GM21381 (cell line): ENCODE data around the gene GAREM2.

Experiments used
- ATAC-seq: cut with Tn5 transposase; IDR thresholded peaks from one replicate; pipeline ENCODE4 v1.9.1; 2021; ENCODE audit warnings: mild to moderate bottlenecking, moderate library complexity; ENCODE audit not compliant: unreplicated experiment

The GAREM2 gene

DNA sequence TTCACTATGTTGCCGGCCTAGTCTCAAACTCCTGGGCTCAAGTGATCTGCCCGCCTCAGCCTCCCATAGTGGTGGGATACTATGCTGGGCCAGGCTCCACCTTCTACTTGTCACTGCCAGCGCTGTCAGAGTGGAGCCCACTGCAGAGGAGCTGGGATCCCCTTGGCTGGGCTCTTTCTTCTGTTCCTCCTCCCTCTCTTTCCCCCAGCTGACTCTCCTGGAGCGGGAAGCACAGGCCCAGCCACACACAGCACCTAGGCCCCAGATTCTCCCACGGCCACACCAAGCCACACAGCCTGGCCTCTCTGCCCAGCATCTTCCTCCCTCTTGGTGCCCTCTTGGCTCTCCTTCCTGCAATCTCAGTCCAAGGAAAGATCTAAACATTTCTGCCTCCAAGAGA is 3.7 kb upstream of the GAREM2 start:
- ATAC-seq: no peak

DNA sequence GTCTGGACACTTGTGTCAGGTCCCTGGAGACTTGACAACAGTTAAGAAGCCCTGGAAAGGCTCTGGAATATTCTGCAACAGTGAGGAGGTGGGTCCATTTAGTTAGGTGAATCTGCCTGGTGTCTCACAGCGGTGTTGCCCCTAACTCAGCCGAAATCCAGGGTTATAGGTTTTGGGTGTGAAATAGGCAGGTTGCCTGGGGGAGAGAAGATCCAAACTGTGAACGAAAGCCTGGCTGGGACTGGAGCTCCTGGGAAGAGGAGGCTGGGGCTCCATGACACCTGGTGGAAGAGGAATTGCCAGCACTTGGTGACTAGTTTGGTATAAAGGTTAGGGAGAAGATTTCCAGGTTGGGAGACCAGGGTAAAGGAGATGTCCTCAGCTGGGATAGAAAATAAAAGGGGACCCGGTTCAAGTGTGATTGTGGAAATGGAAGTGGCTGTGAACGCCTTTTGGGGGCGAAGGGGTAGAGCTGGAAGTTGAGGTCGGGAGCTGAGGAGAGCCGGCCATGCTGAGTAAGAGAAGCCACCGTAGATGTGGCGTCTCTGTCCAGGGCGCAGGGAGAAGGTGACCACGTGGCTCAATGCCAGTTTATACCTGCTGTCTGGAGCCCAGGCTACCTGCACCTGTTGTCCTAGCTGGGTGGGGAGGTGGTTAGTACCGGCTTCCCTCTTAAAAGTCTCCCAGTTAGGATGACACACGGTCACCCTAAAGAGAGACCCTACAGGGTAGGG is 3.0 kb upstream of the GAREM2 start:
- no peak for ATAC-seq

DNA sequence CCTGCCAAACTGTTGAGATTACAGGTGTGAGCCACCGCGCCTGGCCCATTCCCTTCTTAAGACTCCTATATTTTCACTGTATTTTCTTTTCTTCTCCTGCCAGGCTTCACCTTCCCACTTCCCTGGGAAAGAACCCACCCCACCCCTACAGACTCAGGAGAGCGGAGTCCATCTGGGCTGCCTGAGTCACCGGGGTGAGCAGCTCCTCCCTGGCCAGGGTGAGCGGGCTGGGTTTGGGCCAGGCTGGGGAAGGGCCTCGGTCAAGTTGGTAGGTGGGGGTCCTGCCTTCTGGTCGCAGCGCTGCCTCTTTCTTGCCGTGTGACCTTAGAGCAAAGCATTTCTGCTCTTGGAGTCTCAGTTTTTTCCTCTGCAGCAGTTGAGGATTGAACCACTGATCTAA is 2.1 kb upstream of the GAREM2 start:
- no peak for ATAC-seq

DNA sequence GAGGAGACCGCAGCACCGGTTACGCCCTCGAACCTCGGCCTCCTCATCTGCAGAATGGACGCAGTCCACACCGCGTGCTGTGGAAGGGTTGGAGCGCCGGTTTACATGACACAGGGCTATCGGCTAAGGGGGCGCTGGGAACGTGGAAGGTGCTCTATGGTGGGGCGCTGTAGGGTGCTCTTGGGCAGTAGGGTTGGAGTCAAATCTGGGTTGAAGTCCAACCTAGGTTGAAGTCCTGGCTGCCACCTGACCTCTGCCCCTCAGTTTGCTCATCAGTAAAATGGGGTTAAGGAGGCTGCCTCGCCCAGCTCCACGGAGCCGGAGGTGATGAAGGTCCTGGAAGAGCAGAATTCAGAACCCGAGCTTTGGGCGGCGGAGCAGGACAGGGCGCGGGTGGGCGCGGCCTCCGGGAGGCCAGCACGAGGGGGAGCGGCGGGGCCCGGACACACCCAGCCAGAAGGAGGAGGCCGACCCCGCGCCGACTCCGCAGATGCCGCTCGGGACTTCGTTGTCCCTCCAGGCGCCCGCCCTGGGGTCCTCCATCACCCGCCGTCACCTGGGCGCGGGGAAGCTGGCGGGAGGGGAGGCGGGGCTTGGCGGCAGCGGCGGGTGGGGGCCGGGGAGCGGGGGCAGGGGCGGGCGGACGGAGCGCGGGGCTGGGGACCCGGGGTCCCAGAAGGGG is 558 bp upstream of the GAREM2 start:
- no peak for ATAC-seq

DNA sequence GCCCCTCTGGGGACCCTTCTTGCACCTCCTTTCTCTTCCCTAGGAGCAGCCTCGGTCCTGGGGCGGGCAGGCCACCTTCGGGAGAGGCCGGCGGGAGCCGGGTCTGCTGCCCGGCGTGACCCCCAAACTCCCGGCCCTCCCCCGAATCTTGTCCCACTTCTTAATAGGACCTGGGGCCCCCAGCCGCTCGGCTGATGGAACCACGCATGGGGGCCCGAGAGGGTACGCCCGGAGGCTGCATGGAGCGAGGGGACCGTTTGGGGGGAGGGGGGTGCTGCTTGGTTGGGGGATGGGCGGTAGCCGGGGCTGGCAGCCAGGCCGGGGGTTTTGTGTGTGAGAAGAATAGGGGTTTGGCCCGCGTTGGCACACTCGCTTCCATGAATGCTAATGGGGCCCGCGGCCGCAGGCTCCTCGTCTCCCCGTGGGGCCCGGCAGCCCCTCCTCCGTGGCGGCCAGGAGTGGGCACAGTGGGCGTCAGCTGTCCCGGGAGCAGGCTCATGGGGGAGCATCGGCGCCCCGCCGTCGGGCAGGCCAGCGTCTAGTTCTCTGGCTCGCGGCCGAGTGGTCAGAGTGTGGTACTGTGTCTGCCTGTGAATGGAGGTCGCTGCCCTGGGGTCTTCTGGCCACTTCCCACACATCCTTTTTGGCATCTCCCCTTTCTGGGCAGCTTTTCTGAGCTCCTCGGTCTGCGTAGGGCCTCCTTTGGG is 1.0 kb downstream of the GAREM2 start:
- no peak for ATAC-seq

DNA sequence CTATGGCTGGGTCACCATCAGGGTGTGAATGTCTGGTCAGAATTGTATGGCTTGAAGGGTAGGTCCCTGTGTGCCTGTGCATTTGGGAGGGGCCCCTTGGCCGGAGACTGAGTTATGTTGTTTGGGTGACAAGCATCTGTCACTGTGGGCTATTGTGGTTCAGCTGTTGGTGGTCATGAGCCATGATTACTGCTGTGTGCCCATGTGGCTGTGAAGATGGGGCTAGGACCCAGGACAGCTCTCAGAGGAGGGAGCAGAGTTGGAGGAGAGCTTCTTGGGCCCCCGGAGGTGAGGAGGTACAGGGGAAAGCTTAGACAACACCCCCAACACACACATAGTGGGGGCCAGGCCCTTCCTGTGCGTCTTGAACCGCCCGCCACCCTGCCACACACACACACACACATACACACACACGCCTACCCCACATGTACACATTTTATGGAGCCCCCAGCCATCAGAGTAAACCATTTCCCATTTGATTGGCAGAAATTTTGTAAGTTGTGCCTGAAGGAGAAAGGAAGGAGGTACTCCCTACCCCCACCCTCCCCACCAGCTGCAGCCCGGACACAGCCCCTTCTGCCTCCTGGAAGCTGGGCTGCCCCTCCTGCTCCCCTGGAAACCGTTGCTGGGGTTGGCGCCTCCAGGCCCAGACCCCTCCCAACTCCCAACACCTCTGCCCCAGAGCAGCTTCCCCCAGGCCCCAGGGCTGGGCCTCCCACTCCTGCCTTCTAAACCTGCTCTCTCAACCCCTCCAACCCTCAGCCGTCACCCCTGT is 2.0 kb downstream of the GAREM2 start:
- ATAC-seq: no peak

DNA sequence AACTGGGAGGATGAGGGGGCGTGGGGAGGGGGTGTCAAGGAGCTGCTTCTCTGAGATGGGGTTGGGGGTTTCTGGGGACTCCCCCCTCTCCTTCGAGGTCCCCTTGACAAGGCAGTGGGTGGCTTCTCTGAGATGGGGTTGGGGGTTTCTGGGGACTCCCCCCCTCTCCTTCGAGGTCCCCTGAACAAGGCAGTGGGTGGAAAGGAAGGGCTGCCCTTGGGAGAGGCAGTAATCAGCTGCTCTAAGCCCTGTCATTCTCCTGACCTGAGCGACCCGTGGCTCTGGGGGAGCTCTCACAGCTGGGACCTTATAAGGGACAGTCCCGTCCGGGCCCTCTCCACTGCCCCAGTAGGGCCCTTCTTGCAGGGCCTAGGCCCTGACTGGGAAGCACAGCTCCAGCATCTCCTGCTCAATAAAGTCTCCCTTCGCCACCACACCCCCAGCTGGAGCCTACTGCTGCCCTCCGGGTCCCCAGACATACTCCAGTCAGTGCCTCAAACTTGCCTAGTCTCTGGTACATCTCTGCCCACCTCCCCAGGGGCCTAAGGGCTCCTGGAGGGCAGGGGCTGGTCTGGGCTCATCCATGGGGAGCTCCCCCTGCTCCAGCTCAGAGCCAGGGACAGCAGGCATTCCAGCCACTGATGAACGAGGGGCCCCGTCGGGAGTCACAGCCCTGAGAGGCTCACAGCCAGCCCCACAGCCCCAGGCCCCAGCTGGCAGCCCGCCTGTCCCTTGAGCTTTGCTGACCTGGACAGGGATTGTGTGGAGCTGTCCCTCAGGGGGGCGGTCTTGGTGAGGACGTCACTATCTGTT is 2.8 kb downstream of the GAREM2 start:
- no peak for ATAC-seq

DNA sequence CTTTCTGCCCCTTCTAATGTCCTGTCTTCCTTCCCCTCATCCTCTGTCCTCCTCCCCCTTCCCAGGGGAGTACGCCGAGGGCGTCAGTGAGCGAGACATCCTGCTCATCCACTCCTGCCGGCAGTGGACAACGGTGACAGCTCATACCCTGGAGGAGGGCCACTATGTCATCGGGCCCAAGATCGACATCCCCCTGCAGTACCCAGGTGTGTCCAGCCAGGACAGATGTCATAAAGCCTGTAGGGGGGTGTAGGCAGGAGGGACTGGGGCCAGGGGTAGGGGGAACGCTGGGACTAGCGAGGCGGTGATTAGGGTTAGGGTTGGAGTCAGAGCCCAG is 3.4 kb downstream of the GAREM2 start:
- ATAC-seq: no peak

DNA sequence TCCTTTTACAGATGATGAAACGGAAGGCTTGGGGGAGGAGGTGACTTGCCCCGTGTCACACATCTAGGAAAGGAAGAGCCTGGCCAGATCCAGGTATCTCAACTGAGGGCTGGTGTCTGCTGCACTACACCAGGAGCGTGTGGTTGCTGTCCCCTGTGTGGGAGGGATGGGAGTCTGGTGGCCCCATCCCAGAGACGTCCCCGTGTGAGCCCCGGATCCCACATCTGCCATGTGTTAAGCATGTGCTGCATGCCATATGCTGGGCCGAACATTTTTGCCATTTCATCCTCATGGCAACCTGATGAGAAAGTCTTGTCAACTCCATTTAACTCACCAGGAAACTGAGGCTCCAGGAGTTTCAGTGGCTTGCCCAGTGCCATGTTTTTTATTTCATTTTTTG is 4.2 kb downstream of the GAREM2 start:
- ATAC-seq: no peak

DNA sequence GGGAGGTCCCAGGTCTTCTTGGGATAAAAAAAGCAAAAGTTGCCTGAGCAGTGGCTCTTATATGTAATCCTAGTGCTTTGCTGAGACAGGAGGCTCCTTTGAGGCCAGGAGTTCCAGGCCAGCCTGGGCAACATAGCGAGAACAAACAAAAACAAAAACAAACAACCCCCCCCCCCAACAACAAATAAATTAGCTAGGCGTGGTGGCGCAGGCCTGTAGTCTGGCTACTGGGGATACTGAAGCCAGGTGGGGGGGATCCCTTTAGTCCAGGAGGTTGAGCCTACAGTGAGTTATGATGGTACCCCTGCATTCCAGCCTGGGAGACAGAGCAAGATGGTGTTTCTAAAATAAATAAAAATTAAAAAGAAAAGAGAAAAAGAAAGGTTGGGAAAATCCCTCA is 5.4 kb downstream of the GAREM2 start:
- ATAC-seq: no peak

DNA sequence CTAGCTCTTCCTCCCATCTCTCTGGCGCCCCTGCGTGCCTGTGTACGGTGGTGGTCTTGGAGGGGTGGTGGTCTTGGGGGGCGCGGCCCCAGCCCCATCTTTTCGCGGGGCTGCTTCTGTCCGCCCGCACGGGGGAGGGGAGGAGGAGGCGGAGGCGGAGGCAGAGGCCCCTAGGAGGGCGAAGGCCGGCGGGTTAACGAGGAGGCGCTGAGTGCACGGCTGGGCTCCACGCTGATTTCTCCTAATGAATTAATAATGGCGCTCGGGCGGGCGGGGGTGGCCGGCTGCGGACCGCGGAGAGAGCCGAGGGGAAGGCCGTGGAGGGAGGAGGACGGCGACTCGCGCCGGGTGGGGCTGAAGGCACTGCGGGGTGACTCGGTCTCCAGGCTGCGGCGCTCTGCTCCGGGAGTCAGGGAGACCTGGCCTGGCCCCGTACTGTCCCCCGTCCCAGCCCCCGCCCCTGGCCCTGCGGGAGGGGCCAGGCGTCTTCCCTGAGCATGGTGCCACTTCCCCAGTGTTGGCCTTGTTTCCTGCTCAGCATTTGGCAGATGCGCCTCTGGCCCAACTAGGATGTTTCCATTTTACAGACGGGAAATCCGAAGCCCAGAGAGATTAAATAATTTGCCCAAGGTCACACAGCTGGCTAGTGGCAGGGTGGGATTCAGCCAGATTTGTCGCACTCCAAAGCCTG is 6.0 kb downstream of the GAREM2 start:
- no peak for ATAC-seq

DNA sequence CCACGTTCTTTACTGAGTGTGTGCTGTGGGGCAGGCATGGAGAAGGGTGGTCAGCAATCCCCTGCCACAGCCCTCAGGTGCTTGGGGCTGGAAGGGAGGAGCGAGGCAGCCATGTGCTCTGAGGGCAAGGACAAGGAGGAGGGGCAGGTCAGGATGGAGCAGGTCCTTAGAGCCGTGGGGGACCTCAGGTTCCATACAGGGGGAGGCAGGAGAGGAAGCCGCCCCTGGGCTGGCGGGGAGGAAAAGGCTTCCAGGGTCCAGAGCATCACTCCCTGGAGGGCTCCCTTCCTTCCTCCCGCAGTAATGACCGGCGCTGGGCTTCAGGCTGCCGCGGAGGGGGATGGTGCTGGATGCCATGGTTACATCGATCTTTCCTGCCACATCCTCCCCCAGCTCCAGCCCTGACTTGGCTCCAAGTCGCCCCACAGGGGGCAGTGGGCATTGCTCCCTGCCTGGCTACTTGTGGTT is 6.6 kb downstream of the GAREM2 start:
- no peak for ATAC-seq

DNA sequence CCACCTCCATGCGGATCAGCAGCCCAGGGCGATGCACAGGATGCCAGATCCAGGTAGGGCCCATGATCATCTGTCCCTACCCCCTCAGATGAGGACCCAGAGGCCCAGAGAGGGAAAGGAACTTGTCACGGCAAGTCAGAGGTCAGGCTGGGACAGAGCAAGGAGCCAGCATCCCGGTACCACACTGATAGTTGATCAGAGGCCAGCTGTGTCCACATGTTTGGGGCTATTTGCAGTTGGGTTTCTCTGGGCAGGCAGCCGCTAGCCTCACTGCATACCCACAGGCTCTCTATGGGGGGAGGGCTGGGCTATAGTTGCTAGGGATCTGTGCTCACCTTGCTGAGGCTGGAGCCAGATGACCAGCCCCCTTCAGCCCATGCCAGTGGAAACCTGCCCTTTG is 9.6 kb downstream of the GAREM2 start:
- no peak for ATAC-seq

DNA sequence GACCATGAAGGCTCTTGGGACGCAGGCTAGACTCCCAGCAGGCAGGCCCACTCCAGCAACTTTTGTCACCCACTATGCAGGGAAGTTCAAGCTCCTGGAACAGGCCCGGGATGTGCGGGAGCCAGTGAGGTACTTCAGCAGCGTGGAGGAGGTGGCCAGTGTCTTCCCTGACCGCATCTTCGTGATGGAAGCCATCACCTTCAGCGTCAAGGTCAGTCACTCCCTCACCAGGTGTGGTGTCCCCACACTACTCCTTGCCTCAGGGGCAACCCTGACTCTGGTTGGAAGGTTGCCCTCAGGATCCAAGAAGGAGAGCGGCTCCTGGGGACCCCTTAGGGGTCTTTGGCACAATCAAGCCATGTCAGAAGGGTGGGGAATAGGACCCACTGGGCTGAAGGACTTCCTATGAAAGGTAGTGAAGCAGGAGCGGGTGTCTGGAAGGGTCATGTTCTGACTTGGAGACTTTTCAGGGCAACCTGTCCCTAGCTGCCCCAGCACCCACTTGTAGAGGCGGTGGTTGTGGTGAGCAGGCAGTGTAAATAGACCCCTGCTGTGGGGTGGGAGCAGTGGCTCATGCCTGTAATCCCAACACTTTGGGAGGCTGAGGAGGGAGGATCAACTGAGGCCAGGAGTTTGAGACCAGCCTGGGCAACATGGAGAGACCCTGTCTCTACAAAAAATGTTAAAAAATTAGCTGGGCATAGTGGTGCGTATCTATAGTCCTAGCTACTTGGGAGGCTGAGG is 10.2 kb downstream of the GAREM2 start:
- ATAC-seq: no peak

DNA sequence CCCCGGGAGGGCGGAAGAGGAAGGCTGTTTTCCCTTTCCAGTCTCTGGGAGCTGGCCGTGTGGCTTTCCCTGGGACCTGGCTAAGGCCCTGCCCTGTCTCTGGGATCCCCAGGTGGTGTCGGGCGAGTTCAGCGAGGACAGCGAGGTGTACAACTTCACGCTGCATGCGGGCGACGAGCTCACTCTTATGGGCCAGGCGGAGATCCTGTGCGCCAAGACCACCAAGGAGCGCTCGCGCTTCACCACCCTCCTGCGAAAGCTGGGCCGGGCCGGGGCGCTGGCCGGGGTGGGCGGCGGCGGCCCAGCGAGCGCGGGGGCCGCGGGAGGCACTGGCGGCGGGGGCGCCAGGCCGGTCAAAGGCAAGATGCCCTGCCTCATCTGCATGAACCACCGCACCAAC is 11.2 kb downstream of the GAREM2 start:
- ATAC-seq: no peak

DNA sequence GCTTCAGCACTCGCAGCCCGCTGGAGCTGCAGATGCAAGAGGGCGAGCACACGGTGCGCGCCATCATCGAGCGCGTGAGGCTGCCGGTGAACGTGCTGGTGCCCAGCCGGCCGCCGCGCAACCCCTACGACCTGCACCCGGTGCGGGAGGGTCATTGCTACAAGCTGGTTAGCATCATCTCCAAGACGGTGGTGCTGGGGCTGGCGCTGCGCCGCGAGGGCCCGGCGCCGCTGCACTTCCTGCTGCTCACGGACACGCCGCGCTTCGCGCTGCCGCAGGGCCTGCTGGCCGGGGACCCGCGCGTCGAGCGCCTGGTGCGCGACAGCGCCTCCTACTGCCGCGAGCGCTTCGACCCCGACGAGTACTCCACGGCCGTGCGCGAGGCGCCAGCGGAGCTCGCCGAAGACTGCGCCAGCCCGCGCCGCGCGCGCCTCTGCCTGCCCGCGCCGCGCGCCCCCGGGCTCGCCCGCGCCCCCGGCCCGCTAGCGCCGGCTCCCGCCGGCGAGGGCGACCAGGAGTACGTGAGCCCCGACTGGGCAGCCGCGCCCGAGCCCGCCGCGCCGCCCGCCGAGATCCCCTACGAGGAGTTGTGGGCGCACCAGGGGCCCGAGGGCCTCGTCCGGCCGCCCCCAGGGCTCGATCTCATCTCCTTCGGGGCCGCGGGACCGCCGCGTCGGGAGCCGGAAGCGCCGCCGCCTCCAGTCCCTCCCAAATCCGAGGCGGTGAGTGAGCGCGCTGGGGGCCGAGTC is 11.8 kb downstream of the GAREM2 start:
- peak; percentile 74 for ATAC-seq

DNA sequence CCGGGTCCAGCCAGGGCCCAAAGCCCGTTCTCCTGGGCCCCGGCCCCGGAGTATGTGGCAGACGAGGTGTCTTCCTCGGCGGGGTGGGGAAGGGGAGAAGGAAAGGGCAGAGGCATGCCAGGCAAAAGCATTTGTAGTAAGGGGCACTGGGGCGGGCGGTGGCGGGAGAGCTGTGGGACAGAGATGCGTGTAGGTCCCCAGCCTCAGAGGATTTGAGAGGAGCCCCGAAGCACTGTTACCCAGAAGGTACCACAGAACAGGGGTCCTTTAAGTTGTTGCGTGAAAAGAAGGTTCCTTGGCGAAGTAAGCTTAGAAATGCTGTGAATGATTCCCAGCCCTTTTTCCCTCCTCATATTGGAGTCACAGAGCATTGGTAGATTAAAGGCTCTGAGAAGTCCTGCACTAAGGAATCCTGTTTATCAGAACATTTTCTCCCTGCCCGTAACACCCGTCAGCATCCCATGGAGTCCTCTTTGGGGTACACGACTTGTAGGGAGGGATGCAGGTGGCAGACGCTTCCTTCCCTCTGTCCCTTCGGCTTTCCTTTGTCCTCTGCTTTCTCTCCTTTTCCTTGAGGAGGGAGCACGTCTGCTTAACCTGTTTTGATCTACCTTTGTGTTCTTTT is 12.5 kb downstream of the GAREM2 start:
- ATAC-seq: no peak
